OCI-LY7 (cell line): ENCODE measurements around the gene WWOX.

Source experiments
- CTCF ChIP-seq: fragments of 200-600 bp; sonication (generic); conservative IDR thresholded peaks from 2 replicates; pipeline ENCODE4 v1.5.1; 2014; ENCODE audit warnings: mild to moderate bottlenecking, antibody characterized with exemption, low read length, moderate library complexity, mixed read lengths
- EZH2phosphoT487 ChIP-seq: fragments of 200-600 bp; sonication (generic); IDR thresholded peaks from 2 replicates; pipeline ENCODE4 v1.6.1; 2018; ENCODE audit warnings: low read depth, borderline replicate concordance, mild to moderate bottlenecking, mixed run types, antibody characterized with exemption, low read length, moderate library complexity, mixed read lengths

DNA sequence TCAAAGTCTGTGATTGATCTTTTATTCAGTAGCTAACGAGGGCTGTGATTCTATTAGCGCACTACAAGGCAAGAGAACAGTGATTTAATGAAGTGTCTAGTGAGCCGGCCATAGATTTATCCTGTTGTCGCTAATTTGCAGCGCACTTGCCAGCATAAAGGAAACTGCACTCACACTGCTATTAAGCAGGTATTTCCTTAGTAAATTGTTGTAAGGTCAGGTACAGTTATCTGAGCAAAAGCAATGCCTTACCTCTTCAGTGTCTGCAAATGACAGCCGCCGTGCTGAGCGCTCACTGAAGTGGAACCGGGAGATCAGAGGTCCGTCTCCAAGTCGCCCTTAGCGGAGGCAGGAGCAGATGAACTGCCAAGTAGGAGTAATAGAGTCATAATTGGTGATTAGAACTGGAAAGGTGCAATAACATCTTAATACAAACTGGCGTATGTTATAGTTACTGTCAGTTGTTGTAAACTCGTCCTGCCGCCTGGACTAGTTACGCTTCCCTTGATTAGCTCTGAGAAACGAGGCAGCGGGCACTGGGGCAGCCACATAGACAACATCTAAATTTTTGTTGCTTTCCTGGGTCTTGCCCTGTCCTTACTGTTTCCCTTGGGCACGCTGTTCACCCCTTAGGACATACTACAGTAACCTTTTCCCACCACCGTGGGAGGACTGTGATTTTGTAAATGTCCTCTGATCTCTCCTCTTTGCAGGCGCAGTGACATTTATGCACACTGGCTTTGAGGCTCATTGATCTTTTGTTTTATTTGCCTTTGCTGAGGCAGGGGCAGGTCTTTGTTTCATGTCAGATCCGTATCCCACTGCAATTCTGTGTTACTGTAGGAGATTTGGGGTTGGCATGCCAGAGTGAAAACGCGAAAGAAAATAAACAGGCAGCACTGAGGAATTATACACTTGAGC, 363.1 kb downstream of the WWOX start:
- TF ChIP-seq CTCF (no peak), EZH2phosphoT487 (no peak)
